ENCODE data around the gene SLC6A19.
"Not testable (repeated sequence)": the region's sequence is repeated elsewhere in the genome, so short reads cannot be mapped to it uniquely, and the experiment has no call there.

SLC6A19 gene

GRCh38 chr5:1247811-1248210 is 46.4 kb downstream of the SLC6A19 start:
- DNase-seq, result no peak

- no peak for DNase-seq
Measured at GRCh38 chr5:1249366-1250280, 48.2 kb downstream of the SLC6A19 start.

GRCh38 chr5:1251678-1252580 is 50.5 kb downstream of the SLC6A19 start:
- no peak for DNase-seq

GRCh38 chr5:1252681-1253080 is 51.3 kb downstream of the SLC6A19 start:
- no peak for DNase-seq

- DNase-seq, result no peak
Measured at GRCh38 chr5:1253456-1254105, 52.2 kb downstream of the SLC6A19 start.

GRCh38 chr5:1254196-1254595 is 52.8 kb downstream of the SLC6A19 start:
- DNase-seq, result no peak

GRCh38 chr5:1255081-1255561 is 53.7 kb downstream of the SLC6A19 start:
- no peak for DNase-seq

- DNase-seq, result no peak
Measured at GRCh38 chr5:1256776-1257175, 55.4 kb downstream of the SLC6A19 start.

GRCh38 chr5:1257363-1257762 is 56.0 kb downstream of the SLC6A19 start:
- no peak for DNase-seq

- no peak for DNase-seq
Measured at GRCh38 chr5:1257841-1258240, 56.4 kb downstream of the SLC6A19 start.

GRCh38 chr5:1259806-1260480 is 58.5 kb downstream of the SLC6A19 start:
- DNase-seq, result no peak

GRCh38 chr5:1261643-1262042 is 60.2 kb downstream of the SLC6A19 start:
- no peak for DNase-seq

GRCh38 chr5:1262381-1262780 is 61.0 kb downstream of the SLC6A19 start:
- peak; percentile 13 for DNase-seq

- DNase-seq, result no peak
Measured at GRCh38 chr5:1264211-1264610, 62.8 kb downstream of the SLC6A19 start.

GRCh38 chr5:1265026-1265425 is 63.6 kb downstream of the SLC6A19 start:
- no peak for DNase-seq

- no peak for DNase-seq
Measured at GRCh38 chr5:1265461-1266455, 64.4 kb downstream of the SLC6A19 start.

- no peak for DNase-seq
Measured at GRCh38 chr5:1266791-1267190, 65.4 kb downstream of the SLC6A19 start.

- not testable (repeated sequence) for DNase-seq
Measured at GRCh38 chr5:1267464-1267863, 66.1 kb downstream of the SLC6A19 start.

GRCh38 chr5:1268056-1268455 is 66.7 kb downstream of the SLC6A19 start:
- DNase-seq, result no peak

- no peak for DNase-seq
Measured at GRCh38 chr5:1268666-1269065, 67.3 kb downstream of the SLC6A19 start.

- no peak for DNase-seq
Measured at GRCh38 chr5:1270426-1270825, 69.0 kb downstream of the SLC6A19 start.

All from OCI-M1 (cell line).